Naive thymus-derived CD4-positive, alpha-beta T cell (primary cell): ENCODE results near the gene CRTC1. TPM values are rescaled to one million over a fixed set of nuclear protein-coding genes. Genes with fewer than 3 reads are reported as not detected.
"Not testable (repeated sequence)": the region's sequence is repeated elsewhere in the genome, so short reads cannot be mapped to it uniquely, and the experiment has no call there.

Source experiments
- ATAC-seq: fragments of 150-1000 bp; cut with Tn5 transposase; 2 replicates; pipeline ENCODE4 v1.10.0; 2021; ENCODE audit warnings: mild to moderate bottlenecking, moderate library complexity
- CTCF ChIA-PET: fragments of 350-600 bp; sonication (Branson Sonifier 250); formaldehyde crosslinking; loops from one replicate; lab custom pipeline; 2021; ENCODE audit warnings: antibody characterized with exemption; lab: Charles Lee
- POLR2A ChIA-PET: fragments of 350-600 bp; sonication (Branson Sonifier 250); formaldehyde crosslinking; loops from one replicate; lab custom pipeline; 2021; ENCODE audit warnings: antibody characterized with exemption, inconsistent platforms; lab: Charles Lee
- DNase-seq, 9 donors: peaks; one replicate each; pipeline versions ENCODE4 v3.0.0 to v3.0.0-alpha.2; 2020 to 2022; ENCODE audit warnings: mixed read lengths in 1 of 9
- H3K27ac ChIP-seq: one replicate; pipeline ENCODE4 v1.7.0; 2013; ENCODE audit warnings: mild to moderate bottlenecking, low read depth, low read length, moderate library complexity
- H3K27me3 ChIP-seq, 2 donors: one replicate each; pipeline ENCODE4 v1.7.0; 2013; ENCODE audit warnings: low read length in 2 of 2, mild to moderate bottlenecking in 2 of 2, moderate library complexity in 2 of 2; ENCODE audit not compliant: control insufficient read depth in 2 of 2, insufficient read depth in 2 of 2
- H3K36me3 ChIP-seq, 3 experiments: 1 replicate in 2 of 3; 2 replicates in 1 of 3; pipeline ENCODE4 v1.7.0; 2013; ENCODE audit warnings: low read length in 3 of 3, mild to moderate bottlenecking in 3 of 3, moderate library complexity in 1 of 3; ENCODE audit not compliant: insufficient read depth in 3 of 3, control insufficient read depth in 2 of 3
- H3K4me1 ChIP-seq, 2 donors: one replicate each; pipeline ENCODE4 v1.7.0; 2013; ENCODE audit warnings: low read length in 2 of 2, mild to moderate bottlenecking in 2 of 2, moderate library complexity in 1 of 2; ENCODE audit not compliant: control insufficient read depth in 2 of 2, insufficient read depth in 2 of 2
- H3K4me3 ChIP-seq: 2 replicates; pipeline ENCODE4 v1.7.0; 2013; ENCODE audit warnings: mild to moderate bottlenecking, low read length
- H3K9me3 ChIP-seq, 3 experiments: 1 replicate in 2 of 3; 2 replicates in 1 of 3; pipeline ENCODE4 v1.7.0; 2013; ENCODE audit warnings: low read length in 3 of 3; ENCODE audit not compliant: control insufficient read depth in 2 of 3
- H3K27ac Mint-ChIP-seq, 9 donors: one replicate each; pipeline ENCODE4 v1.8.0; 2020 to 2022; ENCODE audit warnings: mixed read lengths in 9 of 9, mild to moderate bottlenecking in 8 of 9, moderate library complexity in 5 of 9, inconsistent platforms in 2 of 9
- H3K27me3 Mint-ChIP-seq, 5 donors: one replicate each; pipeline ENCODE4 v1.8.0; 2021 to 2022; ENCODE audit warnings: mixed read lengths in 5 of 5, mild to moderate bottlenecking in 1 of 5
- H3K36me3 Mint-ChIP-seq, 5 donors: one replicate each; pipeline ENCODE4 v1.8.0; 2020 to 2022; ENCODE audit warnings: mixed read lengths in 5 of 5, mild to moderate bottlenecking in 3 of 5, inconsistent platforms in 1 of 5
- H3K4me1 Mint-ChIP-seq, 7 donors: one replicate each; pipeline ENCODE4 v1.8.0; 2020 to 2022; ENCODE audit warnings: mixed read lengths in 7 of 7, mild to moderate bottlenecking in 3 of 7, inconsistent platforms in 1 of 7
- H3K4me3 Mint-ChIP-seq, 10 donors: one replicate each; pipeline ENCODE4 v1.8.0; 2020 to 2022; ENCODE audit warnings: mild to moderate bottlenecking in 10 of 10, mixed read lengths in 10 of 10, moderate library complexity in 6 of 10, inconsistent platforms in 2 of 10
- H3K9me3 Mint-ChIP-seq, 11 donors: one replicate each; pipeline ENCODE4 v1.8.0; 2020 to 2022; ENCODE audit warnings: mixed read lengths in 11 of 11, mild to moderate bottlenecking in 4 of 11, inconsistent platforms in 1 of 11, moderate library complexity in 1 of 11
- intact Hi-C, 2 donors: fragments of 100-400 bp; cut with micrococcal nuclease; formaldehyde crosslinking; loops; one replicate each; pipeline ENCODE4 v1.15.1; 2023
- polyA plus RNA-seq, 2 donors: library from polyadenylated mRNA; unstranded; fragments of 300-500 nt; fragmentation: Illumina TruSeq; gene quantifications; one replicate each; pipeline ENCODE4 v1.2.3, GENCODE V29; 2021
- total RNA-seq, 6 experiments: library from RNA in 5 of 6; stranded (reverse) in 5 of 6; gene quantifications; 1 replicate in 5 of 6; 2 replicates in 1 of 6; pipeline ENCODE4 v1.2.3 and lab custom pipeline; 2021 to 2026

CRTC1 gene
- total and polyA plus RNA-seq, 7 experiments from 2014 or later: 0.97 to 23.4 (median 20.5) TPM

GRCh38 chr19:18680148-18680547, 3.3 kb upstream of the CRTC1 start:
- H3K36me3 Mint-ChIP-seq, DNase-seq, H3K27me3 Mint-ChIP-seq, H3K4me3 ChIP-seq, H3K9me3 Mint-ChIP-seq, H3K27me3 ChIP-seq, ATAC-seq, H3K4me3 Mint-ChIP-seq, H3K27ac Mint-ChIP-seq, H3K9me3 ChIP-seq, POLR2A ChIA-PET, H3K36me3 ChIP-seq, H3K27ac ChIP-seq: not testable (repeated sequence)
- peaks cover 0 to 21% (median 12%) of the 10 kb centered on the region in 7 donors for H3K4me1 Mint-ChIP-seq
- intact Hi-C loops: loop anchor here (5.0 kb wide), 2 partner anchors 93 to 237 kb away; partner anchors contain the start of genes COPE (in 1 of the 2), DDX49 (in 1 of the 2) and REX1BD (in 1 of the 2)
- peaks cover 12 to 16% of the 10 kb centered on the region in 2 donors for H3K4me1 ChIP-seq
- CTCF ChIA-PET: interaction anchor here (0.7 kb wide), 1 partner anchor 162 kb away, joined by 5 read pairs; no protein-coding TSS in a partner anchor

GRCh38 chr19:18682807-18683108, 722 bp upstream of the CRTC1 start:
- POLR2A ChIA-PET: interaction anchor here (0.6 to 1.6 kb wide), 5 partner anchors 35 to 149 kb away, joined by 3 to 9 read pairs (median 4); partner anchors contain the start of genes TMEM59L, UBA52 and UPF1
- Mint-ChIP-seq H3K9me3 (no peaks in the 10 kb centered on the region), H3K36me3 (no peaks in the 10 kb centered on the region), H3K4me3 (peak overlapping the region; percentile 80 to 93 (median 84)), H3K27ac (peak overlapping the region; percentile 31 to 92 (median 78)), H3K4me1 (peaks cover 2 to 39% (median 23%) of the 10 kb centered on the region in 7 donors), H3K27me3 (peaks cover 0 to 3% (median 0%) of the 10 kb centered on the region in 5 donors)
- Histone ChIP-seq H3K27me3 (no peaks in the 10 kb centered on the region), H3K27ac (peak overlapping the region; percentile 78), H3K4me1 (peaks cover 12 to 16% of the 10 kb centered on the region in 2 donors), H3K36me3 (peaks cover 0 to 4% (median 0%) of the 10 kb centered on the region in 3 experiments), H3K9me3 (no peaks in the 10 kb centered on the region), H3K4me3 (peak overlapping the region; percentile 92)
- intact Hi-C loops: loop anchor here (1.0 to 5.0 kb wide), 8 partner anchors 19 to 235 kb away; partner anchors contain the start of genes ELL (in 2 of the 2), UPF1 (in 2 of the 2), COPE (in 1 of the 2) and DDX49 (in 1 of the 2)
- CTCF ChIA-PET: interaction anchor here (0.7 kb wide), 1 partner anchor 194 kb away, joined by 7 read pairs; no protein-coding TSS in a partner anchor
- no peak for ATAC-seq
- no peak for DNase-seq

- ChIA-PET POLR2A (interaction anchor here (1.0 to 3.4 kb wide), 2 partner anchors 16 to 148 kb away, joined by 5 to 17 read pairs; partner anchors contain the start of gene UPF1), CTCF (no interaction called here)
- Histone ChIP-seq H3K4me1 (peaks cover 12 to 16% of the 10 kb centered on the region in 2 donors), H3K4me3 (peak overlapping the region; percentile 58), H3K36me3 (peaks cover 0 to 4% (median 0%) of the 10 kb centered on the region in 3 experiments), H3K27ac (peak overlapping the region; percentile 27), H3K27me3 (no peaks in the 10 kb centered on the region), H3K9me3 (no peaks in the 10 kb centered on the region)
- ATAC-seq (peak; percentile 20), DNase-seq (peak in 1 of 9 donors; percentile 40)
- Mint-ChIP-seq H3K27ac (peak overlapping the region in 4 of 9 donors; percentile 18 to 85 (median 51)), H3K4me1 (peaks cover 6 to 50% (median 28%) of the 10 kb centered on the region in 7 donors), H3K9me3 (no peaks in the 10 kb centered on the region), H3K36me3 (no peaks in the 10 kb centered on the region), H3K27me3 (peaks cover 0 to 3% (median 0%) of the 10 kb centered on the region in 5 donors), H3K4me3 (peak overlapping the region; percentile 65 to 88 (median 80))
- intact Hi-C loops: loop anchor here (1.0 to 5.0 kb wide), 9 partner anchors 17 to 233 kb away; partner anchors contain the start of genes ELL (in 2 of the 2), UPF1 (in 2 of the 2), COPE (in 1 of the 2) and DDX49 (in 1 of the 2)
Observed at GRCh38 chr19:18683958-18684641, 620 bp downstream of the CRTC1 start.

GRCh38 chr19:18684642-18684993, 1.1 kb downstream of the CRTC1 start:
- H3K27ac Mint-ChIP-seq: peak overlapping the region in 5 of 9 donors; percentile 31 to 61 (median 54)
- CTCF ChIA-PET: no interaction called here
- H3K36me3 Mint-ChIP-seq: no peaks in the 10 kb centered on the region

DNA sequence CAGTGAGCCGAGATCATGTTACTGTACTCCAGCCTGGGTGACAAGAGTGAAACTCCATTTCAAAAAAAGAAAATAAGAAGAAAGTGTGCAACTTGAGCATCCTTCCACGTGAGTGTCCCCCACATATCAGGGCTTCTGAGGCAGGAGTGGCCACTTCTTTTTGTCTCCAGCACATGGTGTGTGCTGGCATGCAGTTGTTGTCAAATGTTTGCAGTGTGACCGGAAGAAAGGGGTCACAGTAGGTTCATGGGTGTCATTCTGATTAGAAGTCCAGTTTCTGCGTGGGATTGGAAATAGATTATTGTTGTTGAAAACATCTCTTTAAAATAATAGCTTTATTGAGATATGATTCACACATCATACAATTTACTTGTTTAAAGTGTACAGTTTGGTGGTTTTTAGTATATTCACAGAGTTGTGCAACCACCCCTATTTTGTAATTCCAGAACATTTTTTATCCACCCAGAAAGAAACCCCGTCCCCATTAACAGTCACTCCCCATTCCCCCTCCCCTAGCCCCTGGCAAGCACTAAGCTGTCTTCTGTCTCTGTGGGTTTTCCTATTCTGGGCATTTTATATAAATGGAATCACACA, 2.2 kb downstream of the CRTC1 start:
- H3K27ac ChIP-seq: no peak overlapping the region
- H3K36me3 ChIP-seq: peaks cover 0 to 4% (median 0%) of the 10 kb centered on the region in 3 experiments
- intact Hi-C loops: loop anchor here in 1 of 2 donors (2.0 kb wide), 1 partner anchor 15 kb away; no protein-coding TSS in a partner anchor
- H3K27me3 Mint-ChIP-seq: peaks cover 0 to 3% (median 0%) of the 10 kb centered on the region in 5 donors
- ChIA-PET POLR2A (interaction anchor here (0.5 to 3.4 kb wide), 2 partner anchors 14 to 89 kb away, joined by 4 to 17 read pairs; no protein-coding TSS in a partner anchor), CTCF (no interaction called here)
- H3K4me3 ChIP-seq: no peak overlapping the region
- no peaks in the 10 kb centered on the region for H3K9me3 ChIP-seq
- H3K27me3 ChIP-seq: no peaks in the 10 kb centered on the region
- peaks cover 12 to 16% of the 10 kb centered on the region in 2 donors for H3K4me1 ChIP-seq
- peaks cover 0 to 2% (median 0%) of the 10 kb centered on the region in 5 donors for H3K36me3 Mint-ChIP-seq
- peaks cover 13 to 60% (median 33%) of the 10 kb centered on the region in 7 donors for H3K4me1 Mint-ChIP-seq
- peak overlapping the region in 2 of 9 donors; percentile 5 to 31 for H3K27ac Mint-ChIP-seq
- DNase-seq: no peak
- H3K9me3 Mint-ChIP-seq: no peaks in the 10 kb centered on the region
- ATAC-seq: no peak
- peak overlapping the region in 9 of 10 donors; percentile 9 to 88 (median 47) for H3K4me3 Mint-ChIP-seq

More at GRCh38 chr19:18684642-18684993, 1.1 kb downstream of the CRTC1 start:
- Mint-ChIP-seq H3K4me3 (peak overlapping the region; percentile 47 to 88 (median 80)), H3K27me3 (peaks cover 0 to 3% (median 0%) of the 10 kb centered on the region in 5 donors), H3K9me3 (no peaks in the 10 kb centered on the region), H3K4me1 (peaks cover 8 to 51% (median 29%) of the 10 kb centered on the region in 7 donors)
- DNase-seq (no peak), ATAC-seq (no peak)
- POLR2A ChIA-PET: interaction anchor here (1.0 to 3.4 kb wide), 2 partner anchors 15 to 147 kb away, joined by 5 to 17 read pairs; partner anchors contain the start of gene UPF1
- Histone ChIP-seq H3K27me3 (no peaks in the 10 kb centered on the region), H3K4me3 (no peak overlapping the region), H3K4me1 (peaks cover 12 to 16% of the 10 kb centered on the region in 2 donors), H3K36me3 (peaks cover 0 to 4% (median 0%) of the 10 kb centered on the region in 3 experiments), H3K9me3 (no peaks in the 10 kb centered on the region), H3K27ac (no peak overlapping the region)
- intact Hi-C loops: loop anchor here (2.0 to 5.0 kb wide), 3 partner anchors 16 to 233 kb away; partner anchors contain the start of genes COPE (in 1 of the 2), DDX49 (in 1 of the 2) and REX1BD (in 1 of the 2)
